Fibroblast of villous mesenchyme (primary cell): Measurements from ENCODE around the gene PRKG1. TPM values are rescaled to one million over a fixed set of nuclear protein-coding genes. Genes with fewer than 3 reads are reported as not detected.

Source experiments
- DNase-seq: peaks from one replicate; pipeline ENCODE4 v3.0.0-alpha.2; 2010; ENCODE audit warnings: low read depth
- H3K4me3 ChIP-seq: 2 replicates; pipeline ENCODE4 v1.5.1; 2011; ENCODE audit warnings: low read depth, mild to moderate bottlenecking, low read length
- total RNA-seq: library from RNA; depleted of rRNA; stranded (reverse); fragments of >200 nt; gene quantifications from 2 replicates; pipeline ENCODE4 v1.2.3, GENCODE V29; 2012
- TF ChIP-seq, protein P1 (sequence below): IDR thresholded peaks from 2 replicates; pipeline ENCODE4 v1.5.1; 2012; ENCODE audit warnings: low read depth, mild to moderate bottlenecking, low read length; ENCODE audit not compliant: insufficient read depth

The PRKG1 gene
- total RNA-seq, 1 donor, result 19.0 TPM

DNA sequence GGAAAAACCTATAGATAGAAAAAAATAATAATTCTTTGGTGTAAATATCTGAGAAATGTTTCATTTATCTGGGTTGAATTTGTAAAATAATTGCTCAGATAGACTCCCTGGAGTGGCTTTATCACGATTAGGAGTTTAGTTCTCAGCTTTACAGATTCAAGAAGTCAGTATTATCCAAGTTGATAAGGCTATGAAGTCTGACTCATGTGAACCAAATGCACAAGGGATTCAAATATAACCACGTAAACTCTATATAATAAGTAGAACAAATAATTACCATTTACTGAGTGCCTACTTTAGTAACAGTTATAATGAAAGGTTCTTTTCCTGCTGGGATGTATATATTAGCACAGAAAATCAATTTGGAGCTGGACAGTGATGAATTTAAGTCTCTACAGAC is 290.4 kb downstream of the PRKG1 start:
- DNase-seq, result no peak
- TF ChIP-seq, protein P1, sequence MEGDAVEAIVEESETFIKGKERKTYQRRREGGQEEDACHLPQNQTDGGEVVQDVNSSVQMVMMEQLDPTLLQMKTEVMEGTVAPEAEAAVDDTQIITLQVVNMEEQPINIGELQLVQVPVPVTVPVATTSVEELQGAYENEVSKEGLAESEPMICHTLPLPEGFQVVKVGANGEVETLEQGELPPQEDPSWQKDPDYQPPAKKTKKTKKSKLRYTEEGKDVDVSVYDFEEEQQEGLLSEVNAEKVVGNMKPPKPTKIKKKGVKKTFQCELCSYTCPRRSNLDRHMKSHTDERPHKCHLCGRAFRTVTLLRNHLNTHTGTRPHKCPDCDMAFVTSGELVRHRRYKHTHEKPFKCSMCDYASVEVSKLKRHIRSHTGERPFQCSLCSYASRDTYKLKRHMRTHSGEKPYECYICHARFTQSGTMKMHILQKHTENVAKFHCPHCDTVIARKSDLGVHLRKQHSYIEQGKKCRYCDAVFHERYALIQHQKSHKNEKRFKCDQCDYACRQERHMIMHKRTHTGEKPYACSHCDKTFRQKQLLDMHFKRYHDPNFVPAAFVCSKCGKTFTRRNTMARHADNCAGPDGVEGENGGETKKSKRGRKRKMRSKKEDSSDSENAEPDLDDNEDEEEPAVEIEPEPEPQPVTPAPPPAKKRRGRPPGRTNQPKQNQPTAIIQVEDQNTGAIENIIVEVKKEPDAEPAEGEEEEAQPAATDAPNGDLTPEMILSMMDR, result no peak
- no peak overlapping the region for H3K4me3 ChIP-seq

GRCh38 chr10:51366044-51366443 is 291.8 kb downstream of the PRKG1 start:
- DNase-seq, result no peak
- TF ChIP-seq, protein P1, result no peak
- no peak overlapping the region for H3K4me3 ChIP-seq

DNA sequence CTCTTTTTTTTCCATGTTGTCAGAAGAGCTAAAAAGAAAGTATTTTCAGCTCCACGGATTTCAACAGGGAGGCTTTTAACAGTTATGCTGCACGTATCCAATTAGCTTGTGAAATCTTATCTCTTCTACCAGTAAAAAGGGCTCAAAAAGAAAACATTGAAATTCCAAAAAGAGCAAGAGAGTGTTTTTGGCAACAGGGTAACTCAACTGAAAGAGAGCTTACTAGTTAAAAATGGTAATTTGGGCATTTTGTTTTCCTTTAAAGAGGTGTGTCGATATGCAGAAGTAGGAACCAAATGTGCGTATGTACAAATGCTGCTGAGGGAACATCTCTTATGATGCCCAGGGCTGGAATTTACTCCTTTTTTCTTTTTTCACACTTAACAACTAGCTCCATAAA is 292.8 kb downstream of the PRKG1 start:
- DNase-seq, result peak; percentile 44
- H3K4me3 ChIP-seq, result peak overlapping the region; percentile 33
- TF ChIP-seq, protein P1, result no peak

DNA sequence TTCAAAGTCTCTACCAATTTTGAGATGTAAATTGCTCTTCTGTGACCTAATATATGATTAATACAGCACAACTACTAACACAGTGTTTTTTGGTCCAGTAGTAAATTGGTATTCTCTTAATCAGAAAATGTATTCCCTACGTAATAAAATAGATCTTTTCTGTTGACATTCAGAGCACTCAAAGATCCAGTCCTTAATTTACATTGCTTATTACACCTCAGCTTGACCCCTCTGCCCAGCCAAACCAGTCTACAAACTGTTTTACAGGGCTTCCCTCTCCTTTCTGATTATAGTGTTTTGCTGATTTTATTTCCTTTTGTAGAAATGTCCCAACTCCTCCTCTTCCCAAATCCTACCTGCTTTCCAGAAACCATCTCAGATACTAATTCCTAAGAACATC is 293.4 kb downstream of the PRKG1 start:
- no peak overlapping the region for H3K4me3 ChIP-seq
- TF ChIP-seq, protein P1, result no peak

DNA sequence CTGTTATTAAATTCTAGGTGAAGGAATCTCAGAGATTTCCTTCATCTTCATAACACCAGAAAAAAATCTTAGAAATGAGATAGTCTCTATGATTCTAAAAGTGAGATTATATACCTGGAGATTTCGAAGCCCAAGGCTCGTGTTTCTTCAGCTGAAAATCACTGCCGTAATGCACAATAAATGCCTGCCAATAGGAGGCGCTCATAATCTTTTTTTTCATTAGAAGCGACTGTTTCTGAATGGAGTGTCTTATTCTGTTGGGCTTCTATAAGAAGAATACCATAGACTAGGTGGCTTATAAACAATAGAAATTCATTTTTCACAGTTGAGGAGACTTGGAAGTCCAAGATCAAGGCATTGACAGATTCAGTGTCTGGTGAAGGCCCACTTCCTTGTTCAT is 294.7 kb downstream of the PRKG1 start:
- TF ChIP-seq, protein P1, result no peak

More for the DNA sequence above, 293.4 kb downstream of the PRKG1 start:
- no peak for DNase-seq

GRCh38 chr10:51369903-51370302 is 295.6 kb downstream of the PRKG1 start:
- DNase-seq, result peak; percentile 20
- TF ChIP-seq, protein P1, result no peak
- no peak overlapping the region for H3K4me3 ChIP-seq

More for the DNA sequence above, 294.7 kb downstream of the PRKG1 start:
- no peak overlapping the region for H3K4me3 ChIP-seq
- DNase-seq, result no peak

GRCh38 chr10:51371743-51372142 is 297.5 kb downstream of the PRKG1 start:
- no peak overlapping the region for H3K4me3 ChIP-seq
- DNase-seq, result no peak
- TF ChIP-seq, protein P1, result no peak
